ENCODE data around the gene GLIS1.

- TF ChIP-seq EZH2 (IDR thresholded peaks at IDR 0.05; ENCODE audit: insufficient read depth, poor library complexity, severe bottlenecking) (no peak), EZH2phosphoT487 (IDR thresholded peaks at IDR 0.05; ENCODE audit: insufficient read depth, low read depth) (no peak)
These were observed 206.1 kb downstream of the GLIS1 start for GRCh38 chr1:53532912-53533311.

Measured in GM23248 (cell line).